ENCODE data around the gene ZNF200. TPM values are rescaled to one million over a fixed set of nuclear protein-coding genes. Genes with fewer than 3 reads are reported as not detected.

ZNF200 gene
- total and polyA plus RNA-seq, 2 donors (not counting 3 experiments of a cell fraction or from before 2014, with no cell fraction given): 2.8 to 10.0 TPM

DNA sequence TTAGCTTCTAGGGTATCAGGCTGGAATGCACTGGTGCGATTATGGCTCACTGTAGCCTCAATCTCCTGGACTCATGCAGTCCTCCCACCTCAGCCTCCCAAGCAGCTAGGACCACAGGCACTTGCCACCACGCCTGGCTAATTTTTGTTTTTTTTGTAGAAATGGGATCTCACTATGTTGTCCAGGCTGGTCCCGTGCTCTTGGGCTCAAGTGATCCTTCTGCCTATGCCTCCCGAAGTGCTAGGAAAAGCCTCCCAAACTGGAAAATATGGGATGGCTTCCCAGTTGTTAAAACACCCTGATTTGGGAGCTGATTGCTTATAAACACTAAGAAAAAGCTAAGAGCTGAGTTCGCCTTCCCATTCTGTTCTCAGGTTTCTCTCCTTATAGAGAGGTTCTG lies 41.7 kb upstream of the ZNF200 start:
- Histone ChIP-seq H3K27ac (ENCODE audit: insufficient read depth, low read depth, low read length) (no peak overlapping the region), H3K4me2 (ENCODE audit: insufficient read depth, low read length) (no peak overlapping the region), H4K20me1 (replicated peaks; ENCODE audit: control insufficient read depth, extremely low read depth, insufficient read depth, low read length) (no peaks in the 10 kb centered on the region), H3K36me3 (ENCODE audit: control insufficient read depth in 2 of 2, extremely low read depth in 1 of 2, insufficient read depth in 2 of 2, low read length in 2 of 2) (no peaks in the 10 kb centered on the region), H3K27me3 (ENCODE audit: control insufficient read depth in 2 of 2, insufficient read depth in 2 of 2, low read length in 2 of 2) (peaks cover 19 to 26% of the 10 kb centered on the region in 2 experiments), H3K9me3 (replicated peaks; ENCODE audit: control insufficient read depth, insufficient read depth, low read length) (no peaks in the 10 kb centered on the region), H2AFZ (ENCODE audit: low read depth, low read length) (no peak overlapping the region), H3K9ac (replicated peaks; ENCODE audit: extremely low read depth, insufficient read depth, low read length) (no peak overlapping the region), H3K4me3 (replicated peaks in 1 of 3; ENCODE audit: insufficient read depth in 1 of 3, low read depth in 1 of 3, low read length in 3 of 3) (no peak overlapping the region), H3K9me1 (replicated peaks; ENCODE audit: control insufficient read depth, extremely low read depth, insufficient read depth, low read length) (no peaks in the 10 kb centered on the region), H3K79me2 (ENCODE audit: control insufficient read depth, insufficient read depth, low read length) (no peaks in the 10 kb centered on the region), H3K4me1 (ENCODE audit: control insufficient read depth, extremely low read depth, insufficient read depth, low read length) (no peaks in the 10 kb centered on the region)
- TF ChIP-seq POLR2A (IDR thresholded peaks at IDR 0.05; ENCODE audit: low read depth, low read length): no peak
- no peak for TF ChIP-seq MYC (IDR thresholded peaks at IDR 0.05; ENCODE audit: low read depth, low read length)
- TF ChIP-seq MAX (IDR thresholded peaks at IDR 0.05; ENCODE audit: insufficient read depth, insufficient read length): no peak
- no peak for TF ChIP-seq EZH2 (IDR thresholded peaks at IDR 0.05; ENCODE audit: borderline replicate concordance, low read depth, low read length, severe bottlenecking)
- TF ChIP-seq CTCF (IDR thresholded peaks at IDR 0.05; ENCODE audit: extremely low read depth in 1 of 2, insufficient read depth in 1 of 2, low read depth in 1 of 2, low read length in 2 of 2): no peak
- TF ChIP-seq JUN (IDR thresholded peaks at IDR 0.05; ENCODE audit: borderline replicate concordance, insufficient read depth, insufficient read length, low read depth): no peak
- TF ChIP-seq POLR2AphosphoS5 (IDR thresholded peaks at IDR 0.05; ENCODE audit: insufficient read depth, low read depth, low read length): no peak
- no peak for TF ChIP-seq FOS (IDR thresholded peaks at IDR 0.05; ENCODE audit: borderline replicate concordance, insufficient read depth, low read length)
- no peak for TF ChIP-seq GATA2 (IDR thresholded peaks at IDR 0.05; ENCODE audit: insufficient read depth, insufficient read length, low read depth, low read length)
- no TSS peak for BruUV-seq (replicated peaks)
- FAIRE-seq: no peak
- no peak for DNase-seq (ENCODE audit: low read depth, low spot score)
- dilution Hi-C loops (cut with MboI; ENCODE audit: extremely low pct_ligation_motif_present, low sequenced_read_pairs) (no loop called here), intact Hi-C loops (cut with micrococcal nuclease) (no loop called here)
- ChIA-PET POLR2A (interaction anchor here (0.7 kb wide), 1 partner anchor 215 kb away, joined by 5 read pairs; no protein-coding TSS in a partner anchor), CTCF (interaction anchor here (1.4 to 4.5 kb wide), 2 partner anchors 9 to 12 kb away, joined by 4 to 28 read pairs; no protein-coding TSS in a partner anchor)

Measured in endothelial cell of umbilical vein (primary cell).